Measurements from ENCODE around the gene USF1.

GRCh38 chr1:161061419-161061818 lies 15.6 kb upstream of the USF1 start:
- TF ChIP-seq, protein P1, sequence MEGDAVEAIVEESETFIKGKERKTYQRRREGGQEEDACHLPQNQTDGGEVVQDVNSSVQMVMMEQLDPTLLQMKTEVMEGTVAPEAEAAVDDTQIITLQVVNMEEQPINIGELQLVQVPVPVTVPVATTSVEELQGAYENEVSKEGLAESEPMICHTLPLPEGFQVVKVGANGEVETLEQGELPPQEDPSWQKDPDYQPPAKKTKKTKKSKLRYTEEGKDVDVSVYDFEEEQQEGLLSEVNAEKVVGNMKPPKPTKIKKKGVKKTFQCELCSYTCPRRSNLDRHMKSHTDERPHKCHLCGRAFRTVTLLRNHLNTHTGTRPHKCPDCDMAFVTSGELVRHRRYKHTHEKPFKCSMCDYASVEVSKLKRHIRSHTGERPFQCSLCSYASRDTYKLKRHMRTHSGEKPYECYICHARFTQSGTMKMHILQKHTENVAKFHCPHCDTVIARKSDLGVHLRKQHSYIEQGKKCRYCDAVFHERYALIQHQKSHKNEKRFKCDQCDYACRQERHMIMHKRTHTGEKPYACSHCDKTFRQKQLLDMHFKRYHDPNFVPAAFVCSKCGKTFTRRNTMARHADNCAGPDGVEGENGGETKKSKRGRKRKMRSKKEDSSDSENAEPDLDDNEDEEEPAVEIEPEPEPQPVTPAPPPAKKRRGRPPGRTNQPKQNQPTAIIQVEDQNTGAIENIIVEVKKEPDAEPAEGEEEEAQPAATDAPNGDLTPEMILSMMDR (conservative IDR thresholded peaks at IDR 0.05; ENCODE audit: low read depth in 2 of 2), result no peak
- no peak for TF ChIP-seq CREB1 (CRISPR knock-in tag; IDR thresholded peaks at IDR 0.05; ENCODE audit: low read depth)
- TF ChIP-seq NANOG (IDR thresholded peaks at IDR 0.05; ENCODE audit: borderline replicate concordance), result no peak
- no peak for TF ChIP-seq POLR2AphosphoS5 (IDR thresholded peaks at IDR 0.05; ENCODE audit: low read depth)
- no peak for TF ChIP-seq EZH2phosphoT487 (IDR thresholded peaks at IDR 0.05; ENCODE audit: unreplicated experiment)
- no peak for TF ChIP-seq EZH2 (IDR thresholded peaks at IDR 0.05; ENCODE audit: low read depth, unreplicated experiment)
- TF ChIP-seq JUNB (IDR thresholded peaks at IDR 0.05; ENCODE audit: unreplicated experiment), result no peak
- TF ChIP-seq REST (IDR thresholded peaks at IDR 0.05; ENCODE audit: unreplicated experiment), result no peak
- no peak for TF ChIP-seq ZNF331 (CRISPR knock-in tag; IDR thresholded peaks at IDR 0.05; ENCODE audit: low read depth)
- TF ChIP-seq, protein P2, sequence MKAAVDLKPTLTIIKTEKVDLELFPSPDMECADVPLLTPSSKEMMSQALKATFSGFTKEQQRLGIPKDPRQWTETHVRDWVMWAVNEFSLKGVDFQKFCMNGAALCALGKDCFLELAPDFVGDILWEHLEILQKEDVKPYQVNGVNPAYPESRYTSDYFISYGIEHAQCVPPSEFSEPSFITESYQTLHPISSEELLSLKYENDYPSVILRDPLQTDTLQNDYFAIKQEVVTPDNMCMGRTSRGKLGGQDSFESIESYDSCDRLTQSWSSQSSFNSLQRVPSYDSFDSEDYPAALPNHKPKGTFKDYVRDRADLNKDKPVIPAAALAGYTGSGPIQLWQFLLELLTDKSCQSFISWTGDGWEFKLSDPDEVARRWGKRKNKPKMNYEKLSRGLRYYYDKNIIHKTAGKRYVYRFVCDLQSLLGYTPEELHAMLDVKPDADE (IDR thresholded peaks at IDR 0.05), result no peak
- no peak for TF ChIP-seq STAT1 (IDR thresholded peaks at IDR 0.05; ENCODE audit: unreplicated experiment)

Data from GM23338 (cell line).